ENCODE data around the gene GPR39. TPM values are rescaled to one million over a fixed set of nuclear protein-coding genes. Genes with fewer than 3 reads are reported as not detected.

GPR39 gene
- total RNA-seq, 2 experiments from 2014 or later: 0.13 TPM; not detected in 1

GRCh38 chr2:132443106-132443505, 26.5 kb downstream of the GPR39 start:
- H3K4me2 ChIP-seq (ENCODE audit: low read length): no peak overlapping the region
- no peak overlapping the region for H3K4me3 ChIP-seq (ENCODE audit: low read depth, low read length, poor library complexity, severe bottlenecking)
- no peaks in the 10 kb centered on the region for H3K9me2 ChIP-seq (ENCODE audit: insufficient read depth, low read length)
- intact Hi-C loops (cut with micrococcal nuclease; ENCODE audit: unreplicated experiment): no loop called here
- no peaks in the 10 kb centered on the region for H3K4me1 ChIP-seq (ENCODE audit: insufficient read depth, low read length, poor library complexity, severe bottlenecking)
- H4K20me1 ChIP-seq (ENCODE audit: insufficient read depth, low read length): no peaks in the 10 kb centered on the region
- no peak overlapping the region for H3K27ac ChIP-seq (ENCODE audit: low read depth, low read length, poor library complexity, severe bottlenecking)
- no peaks in the 10 kb centered on the region for H3K36me3 ChIP-seq (ENCODE audit: insufficient read depth, low read length)
- DNase-seq (ENCODE audit: low spot score): no peak
- H3K79me2 ChIP-seq (ENCODE audit: insufficient read depth, low read depth, low read length): no peaks in the 10 kb centered on the region
- ChIA-PET CTCF (ENCODE audit: unreplicated experiment) (no interaction called here), POLR2A (no interaction called here)
- no TSS peak for BruUV-seq (replicated peaks)
- TF ChIP-seq EZH2phosphoT487 (IDR thresholded peaks at IDR 0.05; ENCODE audit: borderline replicate concordance, low read depth, low read length): no peak
- TF ChIP-seq, protein P1, sequence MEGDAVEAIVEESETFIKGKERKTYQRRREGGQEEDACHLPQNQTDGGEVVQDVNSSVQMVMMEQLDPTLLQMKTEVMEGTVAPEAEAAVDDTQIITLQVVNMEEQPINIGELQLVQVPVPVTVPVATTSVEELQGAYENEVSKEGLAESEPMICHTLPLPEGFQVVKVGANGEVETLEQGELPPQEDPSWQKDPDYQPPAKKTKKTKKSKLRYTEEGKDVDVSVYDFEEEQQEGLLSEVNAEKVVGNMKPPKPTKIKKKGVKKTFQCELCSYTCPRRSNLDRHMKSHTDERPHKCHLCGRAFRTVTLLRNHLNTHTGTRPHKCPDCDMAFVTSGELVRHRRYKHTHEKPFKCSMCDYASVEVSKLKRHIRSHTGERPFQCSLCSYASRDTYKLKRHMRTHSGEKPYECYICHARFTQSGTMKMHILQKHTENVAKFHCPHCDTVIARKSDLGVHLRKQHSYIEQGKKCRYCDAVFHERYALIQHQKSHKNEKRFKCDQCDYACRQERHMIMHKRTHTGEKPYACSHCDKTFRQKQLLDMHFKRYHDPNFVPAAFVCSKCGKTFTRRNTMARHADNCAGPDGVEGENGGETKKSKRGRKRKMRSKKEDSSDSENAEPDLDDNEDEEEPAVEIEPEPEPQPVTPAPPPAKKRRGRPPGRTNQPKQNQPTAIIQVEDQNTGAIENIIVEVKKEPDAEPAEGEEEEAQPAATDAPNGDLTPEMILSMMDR (conservative IDR thresholded peaks at IDR 0.05; ENCODE audit: low read length): no peak
- no peak overlapping the region for H2AFZ ChIP-seq (ENCODE audit: low read length)
- H3K9me3 ChIP-seq (ENCODE audit: low read length): no peaks in the 10 kb centered on the region

DNA sequence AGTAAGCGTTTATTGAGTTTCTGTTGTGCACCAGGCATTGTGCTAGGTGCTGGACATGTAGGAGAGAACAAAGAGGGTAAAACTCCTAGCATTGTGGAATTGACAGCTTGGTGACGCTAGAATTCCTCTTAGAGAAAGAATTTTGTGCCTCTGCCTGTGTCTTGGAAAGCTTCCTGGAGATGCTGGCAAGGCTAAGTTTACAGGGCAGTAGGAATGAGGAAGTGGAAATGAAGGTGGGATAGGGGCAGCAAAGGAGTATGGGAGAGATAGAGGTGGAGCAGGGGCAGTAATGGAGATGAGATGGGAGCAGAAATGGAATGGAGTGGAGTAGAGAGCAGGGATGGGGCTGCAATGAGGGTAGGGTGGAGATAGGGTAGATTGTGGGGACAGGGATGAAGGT, 29.8 kb downstream of the GPR39 start:
- intact Hi-C loops (cut with micrococcal nuclease; ENCODE audit: unreplicated experiment): no loop called here
- Histone ChIP-seq H3K9me2 (ENCODE audit: insufficient read depth, low read length) (no peaks in the 10 kb centered on the region), H2AFZ (ENCODE audit: low read length) (no peak overlapping the region), H3K4me1 (ENCODE audit: insufficient read depth, low read length, poor library complexity, severe bottlenecking) (no peaks in the 10 kb centered on the region), H3K27ac (ENCODE audit: low read depth, low read length, poor library complexity, severe bottlenecking) (no peak overlapping the region), H3K4me2 (ENCODE audit: low read length) (no peak overlapping the region), H4K20me1 (ENCODE audit: insufficient read depth, low read length) (no peaks in the 10 kb centered on the region), H3K36me3 (ENCODE audit: insufficient read depth, low read length) (no peaks in the 10 kb centered on the region), H3K9me3 (ENCODE audit: low read length) (no peaks in the 10 kb centered on the region), H3K4me3 (ENCODE audit: low read depth, low read length, poor library complexity, severe bottlenecking) (no peak overlapping the region), H3K79me2 (ENCODE audit: insufficient read depth, low read depth, low read length) (no peaks in the 10 kb centered on the region)
- no TSS peak for BruUV-seq (replicated peaks)
- DNase-seq (ENCODE audit: low spot score): no peak
- ChIA-PET CTCF (ENCODE audit: unreplicated experiment) (no interaction called here), POLR2A (no interaction called here)
- TF ChIP-seq EZH2phosphoT487 (IDR thresholded peaks at IDR 0.05; ENCODE audit: borderline replicate concordance, low read depth, low read length): no peak
- TF ChIP-seq, protein P1 (conservative IDR thresholded peaks at IDR 0.05; ENCODE audit: low read length): no peak

GRCh38 chr2:132448331-132448730, 31.7 kb downstream of the GPR39 start:
- no peak for TF ChIP-seq EZH2phosphoT487 (IDR thresholded peaks at IDR 0.05; ENCODE audit: borderline replicate concordance, low read depth, low read length)
- TF ChIP-seq, protein P1 (conservative IDR thresholded peaks at IDR 0.05; ENCODE audit: low read length): no peak
- Histone ChIP-seq H3K4me2 (ENCODE audit: low read length) (no peak overlapping the region), H3K36me3 (ENCODE audit: insufficient read depth, low read length) (no peaks in the 10 kb centered on the region), H3K27ac (ENCODE audit: low read depth, low read length, poor library complexity, severe bottlenecking) (no peak overlapping the region), H4K20me1 (ENCODE audit: insufficient read depth, low read length) (no peaks in the 10 kb centered on the region), H3K9me2 (ENCODE audit: insufficient read depth, low read length) (no peaks in the 10 kb centered on the region), H3K79me2 (ENCODE audit: insufficient read depth, low read depth, low read length) (no peaks in the 10 kb centered on the region), H3K9me3 (ENCODE audit: low read length) (no peaks in the 10 kb centered on the region), H2AFZ (ENCODE audit: low read length) (no peak overlapping the region), H3K4me3 (ENCODE audit: low read depth, low read length, poor library complexity, severe bottlenecking) (no peak overlapping the region), H3K4me1 (ENCODE audit: insufficient read depth, low read length, poor library complexity, severe bottlenecking) (no peaks in the 10 kb centered on the region)
- ChIA-PET CTCF (ENCODE audit: unreplicated experiment) (interaction anchor here (0.7 kb wide), 1 partner anchor 8 kb away, joined by 4 read pairs; no protein-coding TSS in a partner anchor), POLR2A (no interaction called here)
- intact Hi-C loops (cut with micrococcal nuclease; ENCODE audit: unreplicated experiment): loop anchor here (2.0 kb wide), 1 partner anchor 180 kb away; no protein-coding TSS in a partner anchor
- no peak for DNase-seq (ENCODE audit: low spot score)
- BruUV-seq (replicated peaks): no TSS peak
